ENCODE results near the gene ICAM5. TPM values are rescaled to one million over a fixed set of nuclear protein-coding genes. Genes with fewer than 3 reads are reported as not detected.
"Not testable (repeated sequence)": the region's sequence is repeated elsewhere in the genome, so short reads cannot be mapped to it uniquely, and the experiment has no call there.

ICAM5 gene
- total RNA-seq, 1 donor from 2014 or later = 0.49 TPM

DNA sequence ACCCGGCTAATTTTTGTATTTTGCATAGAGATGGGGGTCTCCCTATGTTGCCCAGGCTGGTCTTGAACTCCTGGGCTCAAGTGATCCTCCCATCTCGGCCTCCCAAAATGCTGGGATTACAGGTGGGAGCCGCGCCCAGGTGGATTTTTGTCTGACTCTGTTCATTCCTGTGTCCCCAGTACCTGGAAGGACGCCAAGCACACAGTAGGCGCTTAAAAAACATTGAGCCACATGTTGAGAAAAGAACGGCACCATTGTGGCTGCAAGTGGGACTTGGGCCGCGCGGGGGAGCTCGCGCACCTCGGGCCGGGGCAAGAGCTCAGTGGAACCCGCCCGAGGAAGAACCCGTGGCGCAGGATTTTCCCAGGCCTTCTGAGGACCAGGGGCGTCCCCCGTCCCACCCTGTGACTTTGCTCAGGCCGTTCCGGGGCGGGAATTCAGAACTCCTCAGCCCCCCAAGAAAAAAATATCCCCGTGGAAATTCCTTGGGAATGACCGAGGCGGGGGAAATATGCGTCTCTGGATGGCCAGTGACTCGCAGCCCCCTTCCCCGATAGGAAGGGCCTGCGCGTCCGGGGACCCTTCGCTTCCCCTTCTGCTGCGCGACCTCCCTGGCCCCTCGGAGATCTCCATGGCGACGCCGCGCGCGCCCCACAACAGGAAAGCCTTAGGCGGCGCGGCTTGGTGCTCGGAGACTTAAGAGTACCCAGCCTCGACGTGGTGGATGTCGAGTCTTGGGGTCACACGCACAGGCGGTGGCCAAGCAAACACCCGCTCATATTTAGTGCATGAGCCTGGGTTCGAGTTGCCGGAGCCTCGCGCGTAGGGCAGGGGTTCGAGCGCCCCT lies 20.2 kb upstream of the ICAM5 start:
- DNase-seq (ENCODE audit: low spot score) = peak; percentile 87

DNA sequence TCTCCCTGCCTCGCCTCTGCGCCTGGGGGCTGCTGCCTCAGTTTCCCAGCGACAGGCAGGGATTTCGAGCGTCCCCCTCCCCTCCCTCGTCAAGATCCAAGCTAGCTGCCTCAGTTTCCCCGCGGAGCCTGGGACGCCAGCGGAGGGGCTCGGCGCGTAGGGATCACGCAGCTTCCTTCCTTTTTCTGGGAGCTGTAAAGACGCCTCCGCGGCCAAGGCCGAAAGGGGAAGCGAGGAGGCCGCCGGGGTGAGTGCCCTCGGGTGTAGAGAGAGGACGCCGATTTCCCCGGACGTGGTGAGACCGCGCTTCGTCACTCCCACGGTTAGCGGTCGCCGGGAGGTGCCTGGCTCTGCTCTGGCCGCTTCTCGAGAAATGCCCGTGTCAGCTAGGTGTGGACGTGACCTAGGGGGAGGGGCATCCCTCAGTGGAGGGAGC lies 19.6 kb upstream of the ICAM5 start:
- peak; percentile 70 for DNase-seq (ENCODE audit: low spot score)

DNA sequence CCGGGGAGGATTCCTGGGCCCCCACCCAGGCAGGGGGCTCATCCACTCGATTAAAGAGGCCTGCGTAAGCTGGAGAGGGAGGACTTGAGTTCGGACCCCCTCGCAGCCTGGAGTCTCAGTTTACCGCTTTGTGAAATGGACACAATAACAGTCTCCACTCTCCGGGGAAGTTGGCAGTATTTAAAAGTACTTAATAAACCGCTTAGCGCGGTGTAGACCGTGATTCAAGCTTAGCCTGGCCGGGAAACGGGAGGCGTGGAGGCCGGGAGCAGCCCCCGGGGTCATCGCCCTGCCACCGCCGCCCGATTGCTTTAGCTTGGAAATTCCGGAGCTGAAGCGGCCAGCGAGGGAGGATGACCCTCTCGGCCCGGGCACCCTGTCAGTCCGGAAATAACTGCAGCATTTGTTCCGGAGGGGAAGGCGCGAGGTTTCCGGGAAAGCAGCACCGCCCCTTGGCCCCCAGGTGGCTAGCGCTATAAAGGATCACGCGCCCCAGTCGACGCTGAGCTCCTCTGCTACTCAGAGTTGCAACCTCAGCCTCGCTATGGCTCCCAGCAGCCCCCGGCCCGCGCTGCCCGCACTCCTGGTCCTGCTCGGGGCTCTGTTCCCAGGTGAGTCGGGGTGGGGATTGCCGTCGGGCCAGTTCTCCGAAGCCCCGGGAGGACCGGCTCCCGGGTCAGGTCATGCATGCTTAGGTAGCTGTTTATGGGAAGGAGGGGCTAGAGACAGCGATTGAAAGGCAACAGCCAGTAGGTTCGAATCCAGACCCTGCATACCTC lies 18.9 kb upstream of the ICAM5 start, which contains the start of gene ICAM1:
Gene ICAM1, plus strand, starts transcription at position 505 of the 779 bp plus-strand sequence. Its CDS starts 40 bp downstream, at position 545.
- DNase-seq (ENCODE audit: low spot score) = peak; percentile 78

DNA sequence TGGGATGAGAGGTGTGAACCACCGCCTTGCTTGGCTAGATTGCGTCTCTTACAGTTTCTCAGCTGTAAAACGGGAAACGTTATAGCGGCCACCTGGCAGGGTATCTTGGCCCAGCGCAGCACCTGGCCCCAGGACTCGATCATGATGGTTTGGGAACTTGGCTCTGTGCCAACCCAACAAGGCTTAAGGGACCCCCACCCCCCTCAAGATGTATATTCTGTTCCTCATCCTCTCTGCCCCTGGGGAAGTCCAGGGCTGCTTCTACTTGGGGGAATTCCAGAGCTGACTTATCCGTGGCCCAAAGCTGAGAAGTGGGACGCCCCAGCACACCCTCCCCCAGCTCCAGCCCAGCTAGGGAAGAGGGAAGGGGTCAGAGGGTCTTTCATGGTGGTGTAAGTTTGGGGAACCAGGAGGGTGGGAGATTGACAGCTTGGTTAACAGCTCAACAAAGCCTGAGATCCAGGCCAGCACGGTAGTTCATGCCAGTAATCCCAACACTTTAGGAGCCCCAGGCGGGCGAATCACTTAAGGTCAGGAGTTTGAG lies 18.1 kb upstream of the ICAM5 start:
- DNase-seq (ENCODE audit: low spot score) = no peak

DNA sequence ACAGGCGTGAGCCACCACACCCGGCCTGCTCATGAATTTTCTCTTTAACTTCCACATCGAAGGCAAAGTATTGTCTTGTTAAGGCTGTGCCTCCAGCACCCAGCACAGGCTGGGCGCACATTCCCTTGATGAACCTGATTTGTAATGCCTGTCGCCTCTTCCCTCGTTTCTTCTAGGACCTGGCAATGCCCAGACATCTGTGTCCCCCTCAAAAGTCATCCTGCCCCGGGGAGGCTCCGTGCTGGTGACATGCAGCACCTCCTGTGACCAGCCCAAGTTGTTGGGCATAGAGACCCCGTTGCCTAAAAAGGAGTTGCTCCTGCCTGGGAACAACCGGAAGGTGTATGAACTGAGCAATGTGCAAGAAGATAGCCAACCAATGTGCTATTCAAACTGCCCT lies 15.2 kb upstream of the ICAM5 start:
- no peak for DNase-seq (ENCODE audit: low spot score)

DNA sequence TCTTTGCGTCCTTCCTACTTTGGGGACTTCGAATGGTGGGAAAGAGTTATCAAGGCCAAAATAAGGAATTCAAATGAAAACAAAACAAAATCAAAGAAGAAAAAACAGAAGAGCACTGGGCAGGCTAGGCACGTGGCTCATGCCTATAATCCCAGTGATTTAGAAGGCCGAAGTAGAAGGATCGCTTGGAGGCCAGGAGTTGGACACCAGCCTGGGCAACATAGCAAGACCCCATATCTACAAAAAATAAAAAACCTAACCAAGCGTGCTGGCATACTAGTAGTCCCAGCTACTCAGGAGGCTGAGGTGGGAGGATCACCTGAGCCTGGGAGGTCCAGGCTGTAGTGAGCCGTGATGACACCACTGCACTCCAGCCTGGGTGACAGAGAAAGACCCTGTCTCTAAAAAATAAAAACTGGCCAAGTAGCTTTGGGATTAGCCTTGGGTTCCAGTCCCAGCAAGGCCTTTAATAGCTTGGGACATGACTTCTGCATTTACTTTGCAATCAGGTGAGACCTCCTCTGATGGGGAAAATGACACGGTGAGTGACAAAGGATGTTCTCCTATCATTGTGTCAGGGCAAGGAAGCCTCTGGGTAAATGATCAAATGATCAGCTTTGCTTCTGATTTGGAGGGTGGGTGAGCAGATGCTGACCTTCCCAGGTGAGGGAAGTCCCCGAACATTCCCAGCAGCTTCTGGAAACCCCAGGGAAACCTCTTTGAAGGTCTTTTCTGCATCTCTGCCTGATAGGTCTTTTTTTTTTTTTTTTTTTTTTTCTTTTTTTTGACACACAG lies 11.8 kb upstream of the ICAM5 start:
- no peak for DNase-seq (ENCODE audit: low spot score)

DNA sequence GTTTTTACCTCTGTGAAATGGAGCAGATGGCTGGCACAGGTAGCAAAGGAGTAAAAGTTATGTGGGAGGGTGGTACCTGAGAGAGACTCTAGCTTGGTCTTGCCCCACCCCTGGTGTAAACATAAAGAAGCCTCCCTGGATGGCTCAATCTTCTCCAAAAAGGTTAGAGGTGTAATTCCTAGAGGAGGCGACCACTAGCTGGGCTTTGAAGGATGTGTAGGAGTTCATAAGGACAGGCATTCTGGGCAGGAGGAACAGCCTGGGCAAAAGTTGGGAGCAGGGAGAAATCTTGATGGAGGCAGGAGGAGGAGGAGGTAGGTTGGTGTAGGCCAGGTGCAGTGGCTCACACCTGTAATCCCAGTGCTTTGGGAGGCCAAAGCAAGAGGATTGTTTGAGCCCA lies 10.8 kb upstream of the ICAM5 start:
- no peak for DNase-seq (ENCODE audit: low spot score)

DNA sequence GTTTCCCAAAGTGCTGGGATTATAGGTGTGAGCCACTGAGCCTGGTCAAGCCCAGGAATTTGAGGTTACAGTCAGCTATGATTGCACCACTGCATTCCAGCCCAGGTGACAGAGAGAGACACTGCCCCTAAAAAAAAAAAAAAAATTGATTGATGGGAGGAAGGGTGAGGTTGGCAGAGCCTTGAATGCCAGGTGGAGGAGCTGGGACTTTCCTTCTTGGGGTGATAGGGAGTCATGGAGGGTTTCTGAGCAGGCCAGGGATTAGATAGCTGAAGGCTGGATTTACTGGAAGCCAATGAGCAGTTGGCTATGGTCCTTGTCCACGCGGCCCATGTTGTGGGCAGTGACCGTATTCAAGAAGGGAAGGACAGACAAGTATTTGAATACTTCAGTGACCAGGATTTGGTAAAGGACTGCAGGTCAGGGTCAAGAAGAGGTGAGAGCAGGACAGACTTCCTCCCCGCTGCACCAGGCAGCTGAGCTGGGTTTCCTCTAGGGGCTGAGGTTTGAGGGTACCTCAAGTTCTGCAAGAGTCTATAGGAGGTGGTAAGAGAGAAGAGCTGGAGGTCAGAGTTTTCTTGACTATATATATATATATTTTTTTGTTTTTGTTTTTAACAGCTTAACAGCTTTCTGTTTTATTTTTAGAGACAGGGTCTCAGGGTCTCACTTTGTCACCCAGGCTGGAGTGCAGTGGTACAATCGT lies 9.9 kb upstream of the ICAM5 start:
- no peak for DNase-seq (ENCODE audit: low spot score)

DNA sequence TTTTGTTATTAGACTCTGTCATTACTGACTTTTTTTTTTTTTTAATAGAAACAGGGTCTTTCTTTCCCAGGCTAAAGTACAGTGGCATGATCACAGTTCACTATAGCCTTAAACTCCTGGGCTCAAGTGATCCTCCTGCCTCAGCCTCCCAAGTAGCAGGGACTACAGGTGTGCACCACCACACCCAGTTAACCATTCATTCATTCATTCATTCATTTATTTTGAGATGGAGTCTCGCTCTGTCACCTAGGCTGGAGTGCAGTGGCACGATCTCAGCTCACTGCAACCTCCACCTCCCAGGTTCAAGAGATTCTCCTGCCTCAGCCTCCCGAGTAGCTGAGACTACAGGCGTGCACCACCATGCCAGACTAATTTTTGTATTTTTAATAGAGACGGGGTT lies 7.7 kb upstream of the ICAM5 start:
- not testable (repeated sequence) for DNase-seq (ENCODE audit: low spot score)

DNA sequence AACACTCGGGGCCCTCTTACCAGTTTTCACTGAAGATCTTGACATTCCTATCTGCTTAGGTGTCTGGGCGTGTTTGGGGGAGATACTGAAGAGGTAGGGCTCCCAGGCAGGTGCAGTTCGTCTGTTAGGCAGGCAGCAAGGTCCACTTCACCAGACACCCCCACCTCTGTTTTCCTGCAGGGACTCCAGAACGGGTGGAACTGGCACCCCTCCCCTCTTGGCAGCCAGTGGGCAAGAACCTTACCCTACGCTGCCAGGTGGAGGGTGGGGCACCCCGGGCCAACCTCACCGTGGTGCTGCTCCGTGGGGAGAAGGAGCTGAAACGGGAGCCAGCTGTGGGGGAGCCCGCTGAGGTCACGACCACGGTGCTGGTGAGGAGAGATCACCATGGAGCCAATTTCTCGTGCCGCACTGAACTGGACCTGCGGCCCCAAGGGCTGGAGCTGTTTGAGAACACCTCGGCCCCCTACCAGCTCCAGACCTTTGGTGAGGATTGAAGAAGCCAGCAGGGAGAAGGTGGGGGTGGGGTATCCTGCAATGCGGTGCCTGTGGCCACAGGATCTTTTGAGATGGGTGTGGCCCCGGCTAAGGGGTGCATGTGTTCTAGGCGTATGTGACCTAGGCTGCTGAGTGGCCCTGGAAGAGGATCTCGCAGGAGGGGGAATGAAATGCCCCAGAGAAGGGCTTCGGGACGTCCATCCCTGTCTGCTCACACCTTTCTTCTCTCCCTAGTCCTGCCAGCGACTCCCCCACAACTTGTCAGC lies 6.3 kb upstream of the ICAM5 start:
- no peak for DNase-seq (ENCODE audit: low spot score)

DNA sequence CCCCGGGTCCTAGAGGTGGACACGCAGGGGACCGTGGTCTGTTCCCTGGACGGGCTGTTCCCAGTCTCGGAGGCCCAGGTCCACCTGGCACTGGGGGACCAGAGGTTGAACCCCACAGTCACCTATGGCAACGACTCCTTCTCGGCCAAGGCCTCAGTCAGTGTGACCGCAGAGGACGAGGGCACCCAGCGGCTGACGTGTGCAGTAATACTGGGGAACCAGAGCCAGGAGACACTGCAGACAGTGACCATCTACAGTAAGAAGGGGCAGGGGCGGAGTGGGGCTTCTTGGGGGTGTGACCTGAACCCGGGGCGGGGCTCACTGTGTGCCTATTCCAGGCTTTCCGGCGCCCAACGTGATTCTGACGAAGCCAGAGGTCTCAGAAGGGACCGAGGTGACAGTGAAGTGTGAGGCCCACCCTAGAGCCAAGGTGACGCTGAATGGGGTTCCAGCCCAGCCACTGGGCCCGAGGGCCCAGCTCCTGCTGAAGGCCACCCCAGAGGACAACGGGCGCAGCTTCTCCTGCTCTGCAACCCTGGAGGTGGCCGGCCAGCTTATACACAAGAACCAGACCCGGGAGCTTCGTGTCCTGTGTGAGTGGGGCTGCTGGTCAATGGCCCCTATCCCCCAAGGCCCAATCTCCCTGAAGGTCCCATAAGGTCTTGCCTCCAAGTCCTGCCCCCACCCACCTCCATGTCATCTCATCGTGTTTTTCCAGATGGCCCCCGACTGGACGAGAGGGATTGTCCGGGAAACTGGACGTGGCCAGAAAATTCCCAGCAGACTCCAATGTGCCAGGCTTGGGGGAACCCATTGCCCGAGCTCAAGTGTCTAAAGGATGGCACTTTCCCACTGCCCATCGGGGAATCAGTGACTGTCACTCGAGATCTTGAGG lies 5.4 kb upstream of the ICAM5 start:
- no peak for DNase-seq (ENCODE audit: low spot score)

DNA sequence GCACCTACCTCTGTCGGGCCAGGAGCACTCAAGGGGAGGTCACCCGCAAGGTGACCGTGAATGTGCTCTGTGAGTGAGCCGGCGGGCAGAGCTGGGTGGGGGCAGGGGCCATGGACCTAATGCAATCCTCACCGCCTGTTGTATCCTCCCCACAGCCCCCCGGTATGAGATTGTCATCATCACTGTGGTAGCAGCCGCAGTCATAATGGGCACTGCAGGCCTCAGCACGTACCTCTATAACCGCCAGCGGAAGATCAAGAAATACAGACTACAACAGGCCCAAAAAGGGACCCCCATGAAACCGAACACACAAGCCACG lies 4.8 kb upstream of the ICAM5 start:
- no peak for DNase-seq (ENCODE audit: low spot score)

DNA sequence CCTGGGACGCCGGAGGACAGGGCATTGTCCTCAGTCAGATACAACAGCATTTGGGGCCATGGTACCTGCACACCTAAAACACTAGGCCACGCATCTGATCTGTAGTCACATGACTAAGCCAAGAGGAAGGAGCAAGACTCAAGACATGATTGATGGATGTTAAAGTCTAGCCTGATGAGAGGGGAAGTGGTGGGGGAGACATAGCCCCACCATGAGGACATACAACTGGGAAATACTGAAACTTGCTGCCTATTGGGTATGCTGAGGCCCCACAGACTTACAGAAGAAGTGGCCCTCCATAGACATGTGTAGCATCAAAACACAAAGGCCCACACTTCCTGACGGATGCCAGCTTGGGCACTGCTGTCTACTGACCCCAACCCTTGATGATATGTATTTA lies 4.4 kb upstream of the ICAM5 start:
- DNase-seq (ENCODE audit: low spot score) = no peak

DNA sequence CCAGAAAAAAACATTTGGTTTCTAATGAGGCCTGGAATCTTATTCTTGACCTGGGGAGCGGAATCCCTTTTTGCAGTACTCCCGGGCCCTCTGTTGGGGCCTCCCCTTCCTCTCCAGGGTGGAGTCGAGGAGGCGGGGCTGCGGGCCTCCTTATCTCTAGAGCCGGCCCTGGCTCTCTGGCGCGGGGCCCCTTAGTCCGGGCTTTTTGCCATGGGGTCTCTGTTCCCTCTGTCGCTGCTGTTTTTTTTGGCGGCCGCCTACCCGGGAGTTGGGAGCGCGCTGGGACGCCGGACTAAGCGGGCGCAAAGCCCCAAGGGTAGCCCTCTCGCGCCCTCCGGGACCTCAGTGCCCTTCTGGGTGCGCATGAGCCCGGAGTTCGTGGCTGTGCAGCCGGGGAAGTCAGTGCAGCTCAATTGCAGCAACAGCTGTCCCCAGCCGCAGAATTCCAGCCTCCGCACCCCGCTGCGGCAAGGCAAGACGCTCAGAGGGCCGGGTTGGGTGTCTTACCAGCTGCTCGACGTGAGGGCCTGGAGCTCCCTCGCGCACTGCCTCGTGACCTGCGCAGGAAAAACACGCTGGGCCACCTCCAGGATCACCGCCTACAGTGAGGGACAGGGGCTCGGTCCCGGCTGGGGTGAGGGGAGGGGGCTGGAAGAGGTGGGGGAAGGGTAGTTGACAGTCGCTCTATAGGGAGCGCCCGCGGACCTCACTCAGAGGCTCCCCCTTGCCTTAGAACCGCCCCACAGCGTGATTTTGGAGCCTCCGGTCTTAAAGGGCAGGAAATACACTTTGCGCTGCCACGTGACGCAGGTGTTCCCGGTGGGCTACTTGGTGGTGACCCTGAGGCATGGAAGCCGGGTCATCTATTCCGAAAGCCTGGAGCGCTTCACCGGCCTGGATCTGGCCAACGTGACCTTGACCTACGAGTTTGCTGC lies 2.7 kb upstream of the ICAM5 start, which contains the start of gene ICAM4:
Gene ICAM4, plus strand, starts transcription at position 153 of the 935 bp plus-strand sequence. Its CDS starts 58 bp downstream, at position 211.
- no peak for DNase-seq (ENCODE audit: low spot score)

DNA sequence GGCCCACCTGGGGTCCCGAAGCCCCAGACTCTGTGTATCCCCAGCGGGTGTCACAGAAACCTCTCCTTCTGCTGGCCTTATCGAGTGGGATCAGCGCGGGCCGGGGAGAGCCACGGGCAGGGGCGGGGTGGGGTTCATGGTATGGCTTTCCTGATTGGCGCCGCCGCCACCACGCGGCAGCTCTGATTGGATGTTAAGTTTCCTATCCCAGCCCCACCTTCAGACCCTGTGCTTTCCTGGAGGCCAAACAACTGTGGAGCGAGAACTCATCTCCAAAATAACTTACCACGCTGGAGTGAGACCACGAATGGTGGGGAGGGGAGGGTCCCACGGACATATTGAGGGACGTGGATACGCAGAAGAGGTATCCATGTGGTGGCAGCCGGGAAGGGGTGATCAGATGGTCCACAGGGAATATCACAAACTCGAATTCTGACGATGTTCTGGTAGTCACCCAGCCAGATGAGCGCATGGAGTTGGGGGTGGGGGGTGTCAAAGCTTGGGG lies 1.0 kb upstream of the ICAM5 start:
- DNase-seq (ENCODE audit: low spot score) = no peak

DNA sequence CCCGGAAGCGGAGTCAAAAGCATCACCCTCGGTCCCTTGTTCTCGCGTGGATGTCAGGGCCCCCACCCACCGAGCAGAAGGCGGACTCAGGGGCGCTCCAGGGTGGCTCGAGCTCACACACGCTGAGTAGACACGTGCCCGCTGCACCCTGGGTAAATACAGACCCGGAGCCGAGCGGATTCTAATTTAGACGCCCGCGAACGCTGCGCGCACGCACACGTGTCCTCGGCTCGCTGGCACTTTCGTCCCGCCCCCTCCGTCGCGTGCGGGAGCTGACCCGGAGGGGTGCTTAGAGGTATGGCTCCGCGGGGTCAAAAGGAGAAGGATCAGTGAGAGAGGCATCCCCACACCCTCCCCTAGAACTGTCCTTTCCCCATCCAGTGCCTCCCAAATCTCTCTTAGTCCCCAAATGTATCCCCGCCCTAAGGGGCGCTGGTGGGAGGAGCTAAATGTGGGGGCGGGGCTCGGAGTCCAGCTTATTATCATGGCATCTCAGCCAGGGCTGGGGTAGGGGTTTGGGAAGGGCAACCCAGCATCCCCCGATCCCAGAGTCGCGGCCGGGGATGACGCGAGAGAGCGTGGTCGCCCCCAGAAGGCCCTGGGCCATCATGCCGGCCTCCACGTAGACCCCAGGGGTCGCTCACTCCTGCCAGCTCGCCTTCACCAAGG lies 451 bp upstream of the ICAM5 start:
- DNase-seq (ENCODE audit: low spot score) = no peak

DNA sequence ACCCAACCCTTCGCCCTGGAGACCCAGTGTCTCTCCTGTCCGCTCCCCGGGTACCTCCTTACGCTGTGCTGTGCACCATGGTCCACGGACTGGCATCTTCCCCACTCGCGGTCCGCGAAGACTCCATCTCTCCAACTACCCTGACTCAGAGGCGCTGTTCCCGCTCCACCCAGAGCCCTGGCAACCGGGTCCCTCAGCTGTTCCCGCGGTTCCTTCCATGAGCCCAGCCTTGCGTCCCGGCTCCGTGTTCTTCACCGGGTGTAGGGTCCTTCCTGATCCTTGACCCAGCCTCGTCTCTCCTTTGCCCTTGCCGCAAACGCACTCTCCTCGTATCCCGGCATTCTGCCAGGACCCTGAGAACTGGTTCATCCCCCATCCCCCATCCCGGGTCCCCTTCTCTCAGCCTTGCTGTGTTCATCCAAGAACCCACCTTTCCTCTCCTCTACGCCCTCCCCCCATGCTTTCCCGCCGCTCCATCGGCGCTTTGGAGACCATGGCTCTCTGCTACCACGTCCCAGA lies 664 bp downstream of the ICAM5 start:
- DNase-seq (ENCODE audit: low spot score) = no peak
